ENCODE data around the gene PDSS2. TPM values are rescaled to one million over a fixed set of nuclear protein-coding genes. Genes with fewer than 3 reads are reported as not detected.

The PDSS2 gene
- total RNA-seq, 1 donor from 2014 or later, result 12.4 TPM

DNA sequence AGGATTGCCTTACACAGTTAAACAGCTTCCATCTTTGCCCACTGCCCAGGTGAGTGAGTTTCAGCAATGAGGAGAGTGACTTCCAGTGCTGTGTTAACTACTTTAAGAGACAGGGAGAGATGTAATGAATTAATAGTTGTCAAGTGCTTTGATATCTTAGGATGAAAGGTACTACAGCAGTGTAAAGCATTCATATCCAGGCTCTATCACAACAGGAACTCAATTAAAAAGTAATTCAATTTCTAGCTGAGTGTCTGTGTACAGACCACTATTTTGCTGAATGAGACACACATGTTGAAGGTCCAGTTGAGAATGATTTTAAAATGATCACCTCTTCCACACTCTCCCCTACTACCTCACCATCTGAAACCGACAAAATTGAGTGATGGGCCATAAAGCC lies 273.3 kb downstream of the PDSS2 start:
- DNase-seq (ENCODE audit: extremely low spot score, unreplicated experiment), result no peak
- Mint-ChIP-seq H3K4me3 (ENCODE audit: unreplicated experiment) (no peak overlapping the region), H3K27ac (ENCODE audit: unreplicated experiment) (no peak overlapping the region), H3K27me3 (ENCODE audit: unreplicated experiment) (no peaks in the 10 kb centered on the region), H3K9me3 (ENCODE audit: unreplicated experiment) (no peaks in the 10 kb centered on the region), H3K4me1 (ENCODE audit: unreplicated experiment) (no peaks in the 10 kb centered on the region), H3K36me3 (ENCODE audit: unreplicated experiment) (peaks cover 3% of the 10 kb centered on the region)
- TF ChIP-seq, protein P1, sequence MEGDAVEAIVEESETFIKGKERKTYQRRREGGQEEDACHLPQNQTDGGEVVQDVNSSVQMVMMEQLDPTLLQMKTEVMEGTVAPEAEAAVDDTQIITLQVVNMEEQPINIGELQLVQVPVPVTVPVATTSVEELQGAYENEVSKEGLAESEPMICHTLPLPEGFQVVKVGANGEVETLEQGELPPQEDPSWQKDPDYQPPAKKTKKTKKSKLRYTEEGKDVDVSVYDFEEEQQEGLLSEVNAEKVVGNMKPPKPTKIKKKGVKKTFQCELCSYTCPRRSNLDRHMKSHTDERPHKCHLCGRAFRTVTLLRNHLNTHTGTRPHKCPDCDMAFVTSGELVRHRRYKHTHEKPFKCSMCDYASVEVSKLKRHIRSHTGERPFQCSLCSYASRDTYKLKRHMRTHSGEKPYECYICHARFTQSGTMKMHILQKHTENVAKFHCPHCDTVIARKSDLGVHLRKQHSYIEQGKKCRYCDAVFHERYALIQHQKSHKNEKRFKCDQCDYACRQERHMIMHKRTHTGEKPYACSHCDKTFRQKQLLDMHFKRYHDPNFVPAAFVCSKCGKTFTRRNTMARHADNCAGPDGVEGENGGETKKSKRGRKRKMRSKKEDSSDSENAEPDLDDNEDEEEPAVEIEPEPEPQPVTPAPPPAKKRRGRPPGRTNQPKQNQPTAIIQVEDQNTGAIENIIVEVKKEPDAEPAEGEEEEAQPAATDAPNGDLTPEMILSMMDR (IDR thresholded peaks at IDR 0.05), result no peak

DNA sequence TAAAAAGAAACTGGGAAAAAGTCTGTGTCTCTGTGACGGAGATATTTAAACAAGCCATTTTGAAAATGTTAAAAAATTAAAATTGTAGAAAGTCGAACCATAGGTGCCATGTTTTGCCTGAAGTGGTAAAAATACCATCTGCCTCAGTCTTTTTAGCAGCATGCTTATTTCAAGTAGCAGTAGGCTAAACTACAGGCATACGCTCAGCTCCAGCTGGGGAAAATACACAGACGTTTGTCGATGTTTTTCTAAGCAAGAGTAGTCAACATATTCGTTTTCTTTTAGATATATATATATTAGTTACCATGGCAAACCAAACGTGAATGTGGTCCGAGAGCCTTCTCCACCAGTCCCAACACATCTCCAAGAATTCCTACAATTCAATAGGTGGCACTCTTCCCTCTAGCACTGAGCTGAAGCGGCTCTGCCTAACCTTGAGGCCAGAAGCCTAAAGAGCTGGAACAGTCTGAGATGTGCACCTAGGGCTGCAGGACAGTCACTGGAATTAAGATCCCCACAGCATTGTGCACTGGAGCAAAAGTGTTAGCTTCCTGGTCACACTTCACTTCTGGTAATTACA lies 273.9 kb downstream of the PDSS2 start:
- Mint-ChIP-seq H3K4me3 (ENCODE audit: unreplicated experiment) (no peak overlapping the region), H3K27ac (ENCODE audit: unreplicated experiment) (no peak overlapping the region), H3K27me3 (ENCODE audit: unreplicated experiment) (no peaks in the 10 kb centered on the region), H3K4me1 (ENCODE audit: unreplicated experiment) (no peaks in the 10 kb centered on the region), H3K9me3 (ENCODE audit: unreplicated experiment) (no peaks in the 10 kb centered on the region), H3K36me3 (ENCODE audit: unreplicated experiment) (peaks cover 3% of the 10 kb centered on the region)
- no peak for DNase-seq (ENCODE audit: extremely low spot score, unreplicated experiment)
- TF ChIP-seq, protein P1 (IDR thresholded peaks at IDR 0.05), result peak; percentile 41

DNA sequence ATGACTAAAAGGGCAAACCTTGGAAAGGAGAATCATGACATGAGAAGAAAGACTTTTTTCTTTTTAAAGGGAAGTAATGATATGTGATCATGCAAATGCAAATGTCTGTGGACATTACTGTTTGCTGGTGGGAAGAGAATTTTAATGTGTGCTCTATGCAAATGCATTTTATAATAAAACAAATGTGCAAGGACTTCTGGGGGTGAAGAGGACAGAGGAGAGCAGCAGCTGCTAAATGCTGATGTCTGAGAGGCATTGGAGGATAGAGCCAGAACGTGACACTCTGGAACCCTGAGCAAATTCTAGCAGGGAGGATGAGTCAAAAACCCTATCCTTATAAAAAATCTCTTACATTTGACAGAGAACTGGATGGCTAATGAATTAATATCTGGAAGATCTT lies 274.9 kb downstream of the PDSS2 start:
- no peaks in the 10 kb centered on the region for H3K27me3 Mint-ChIP-seq (ENCODE audit: unreplicated experiment)
- H3K9me3 Mint-ChIP-seq (ENCODE audit: unreplicated experiment), result no peaks in the 10 kb centered on the region
- no peak overlapping the region for H3K27ac Mint-ChIP-seq (ENCODE audit: unreplicated experiment)
- H3K36me3 Mint-ChIP-seq (ENCODE audit: unreplicated experiment), result peaks cover 3% of the 10 kb centered on the region
- no peaks in the 10 kb centered on the region for H3K4me1 Mint-ChIP-seq (ENCODE audit: unreplicated experiment)
- TF ChIP-seq, protein P1 (IDR thresholded peaks at IDR 0.05), result no peak
- no peak overlapping the region for H3K4me3 Mint-ChIP-seq (ENCODE audit: unreplicated experiment)
- DNase-seq (ENCODE audit: extremely low spot score, unreplicated experiment), result no peak

DNA sequence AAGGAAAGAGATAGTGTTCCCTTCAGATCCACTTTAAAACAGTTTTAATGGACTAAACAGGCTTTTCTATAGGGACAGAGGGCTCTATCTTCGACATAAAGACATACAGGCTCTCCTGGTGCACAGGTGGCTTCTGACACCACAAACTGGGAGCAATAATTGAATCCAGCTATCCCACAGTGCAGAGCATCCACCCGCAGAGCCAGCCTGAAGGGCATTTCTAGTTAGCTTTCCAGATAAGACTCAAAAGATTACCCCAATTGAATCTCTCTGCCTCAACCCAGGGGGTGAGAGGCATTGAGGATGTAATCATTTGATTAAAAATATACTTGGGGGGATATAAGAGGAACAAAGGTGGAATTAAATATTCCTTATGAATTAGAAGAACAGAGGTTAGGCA lies 279.3 kb downstream of the PDSS2 start:
- H3K27ac Mint-ChIP-seq (ENCODE audit: unreplicated experiment), result no peak overlapping the region
- no peak for DNase-seq (ENCODE audit: extremely low spot score, unreplicated experiment)
- H3K4me3 Mint-ChIP-seq (ENCODE audit: unreplicated experiment), result no peak overlapping the region
- H3K9me3 Mint-ChIP-seq (ENCODE audit: unreplicated experiment), result no peaks in the 10 kb centered on the region
- no peaks in the 10 kb centered on the region for H3K27me3 Mint-ChIP-seq (ENCODE audit: unreplicated experiment)
- TF ChIP-seq, protein P1 (IDR thresholded peaks at IDR 0.05), result no peak
- H3K36me3 Mint-ChIP-seq (ENCODE audit: unreplicated experiment), result no peaks in the 10 kb centered on the region
- no peaks in the 10 kb centered on the region for H3K4me1 Mint-ChIP-seq (ENCODE audit: unreplicated experiment)

DNA sequence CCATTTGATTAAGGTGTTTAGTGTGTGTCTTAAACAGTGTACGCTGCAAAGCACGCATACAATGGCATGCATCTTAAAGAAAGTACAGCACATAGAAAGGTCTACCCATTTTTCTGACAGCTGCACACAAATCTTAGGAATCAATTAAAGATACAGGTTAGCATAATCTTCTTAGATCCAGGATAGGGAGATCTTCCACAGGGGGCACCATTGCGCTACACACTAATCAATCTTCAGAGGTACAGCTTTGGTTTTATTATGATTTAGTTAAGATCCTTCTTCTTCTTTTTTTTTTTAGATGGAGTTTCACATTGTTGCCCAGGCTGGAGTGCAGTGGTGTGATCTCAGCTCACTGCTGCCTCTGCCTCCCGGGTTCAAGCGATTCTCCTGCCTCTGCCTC lies 280.4 kb downstream of the PDSS2 start:
- TF ChIP-seq, protein P1 (IDR thresholded peaks at IDR 0.05), result peak; percentile 40
- Mint-ChIP-seq H3K4me1 (ENCODE audit: unreplicated experiment) (no peaks in the 10 kb centered on the region), H3K27me3 (ENCODE audit: unreplicated experiment) (no peaks in the 10 kb centered on the region), H3K4me3 (ENCODE audit: unreplicated experiment) (no peak overlapping the region), H3K27ac (ENCODE audit: unreplicated experiment) (no peak overlapping the region), H3K9me3 (ENCODE audit: unreplicated experiment) (no peaks in the 10 kb centered on the region), H3K36me3 (ENCODE audit: unreplicated experiment) (no peaks in the 10 kb centered on the region)
- peak; percentile 10 for DNase-seq (ENCODE audit: extremely low spot score, unreplicated experiment)

Data from osteocyte (in vitro differentiated cells).